HCT116 (cell line): ENCODE measurements around the gene ELK4.

ENCODE experiments used
- CEBPB ChIP-seq: IDR thresholded peaks from 2 replicates; pipeline ENCODE4 v1.6.1; 2012; ENCODE audit warnings: low read depth
- CTCF ChIP-seq, 3 experiments: fragments of 200-600 bp in 1 of 3; sonication (generic) in 1 of 3; IDR thresholded peaks in 2 of 3; conservative IDR thresholded peaks in 1 of 3; 2 replicates each; pipeline ENCODE4 v1.5.1; 2012 to 2017; ENCODE audit warnings: low read depth in 2 of 3, low read length in 2 of 3, antibody characterized with exemption in 1 of 3, borderline replicate concordance in 1 of 3, control low read depth in 1 of 3, mild to moderate bottlenecking in 1 of 3, mixed read lengths in 1 of 3, mixed run types in 1 of 3, moderate library complexity in 1 of 3; ENCODE audit not compliant: insufficient read depth in 1 of 3
- EZH2 ChIP-seq: fragments of 200-600 bp; sonication (generic); IDR thresholded peaks from 2 replicates; pipeline ENCODE4 v1.6.1; 2017; ENCODE audit warnings: antibody characterized with exemption, mixed run types
- MAX ChIP-seq: IDR thresholded peaks from 2 replicates; pipeline ENCODE4 v1.6.1; 2012
- POLR2A ChIP-seq: IDR thresholded peaks from 2 replicates; pipeline ENCODE4 v1.7.0; 2011; ENCODE audit warnings: borderline replicate concordance; ENCODE audit not compliant: insufficient read depth, insufficient read length; ENCODE audit errors: extremely low read depth
- RAD21 ChIP-seq: IDR thresholded peaks from 2 replicates; pipeline ENCODE4 v1.6.1; 2012; ENCODE audit warnings: low read depth, mild to moderate bottlenecking
- TCF7L2 ChIP-seq: IDR thresholded peaks from 2 replicates; pipeline ENCODE4 v1.7.0; 2011; ENCODE audit warnings: borderline replicate concordance, inconsistent platforms; ENCODE audit not compliant: insufficient read depth, insufficient read length; ENCODE audit errors: extremely low read depth
- ZFX ChIP-seq: fragments of 450-650 bp; IDR thresholded peaks from 2 replicates; pipeline ENCODE4 v1.6.1; 2017

GRCh38 chr1:205681364-205681763, 49.6 kb upstream of the ELK4 start:
- TF ChIP-seq CTCF (IDR thresholded peaks at IDR 0.05 in 2 of 3, conservative IDR thresholded peaks at IDR 0.05 in 1 of 3; ENCODE audit: borderline replicate concordance in 1 of 3, insufficient read depth in 1 of 3, low read depth in 2 of 3, low read length in 2 of 3) (no peak), MAX (no peak), POLR2A (no peak), ZFX (no peak), EZH2 (no peak), RAD21 (no peak), CEBPB (no peak), TCF7L2 (no peak)
